PC-3 (cell line): Measurements from ENCODE around the gene MYL7. TPM values are rescaled to one million over a fixed set of nuclear protein-coding genes. Genes with fewer than 3 reads are reported as not detected.

ENCODE experiments used
- ATAC-seq: fragments of 200-7000 bp; cut with Tn5 transposase; 2 replicates; pipeline ENCODE4 v1.9.1; 2020; ENCODE audit warnings: mild to moderate bottlenecking, moderate library complexity
- BruUV-seq: library from RNA; stranded (reverse); fragments of 400-500 nt; replicated peaks from 2 replicates; lab custom pipeline; 2021; lab: Mats Ljungman, UMichigan
- CTCF ChIA-PET: fragments of 300-600 bp; sonication (Branson Sonifier 250); formaldehyde crosslinking; loops from one replicate; lab custom pipeline; 2022; ENCODE audit warnings: antibody characterized with exemption; lab: Charles Lee
- POLR2A ChIA-PET: fragments of 300-600 bp; sonication (Branson Sonifier 250); formaldehyde crosslinking; loops from one replicate; lab custom pipeline; 2022; ENCODE audit warnings: antibody characterized with exemption; ENCODE audit not compliant: unreplicated experiment; lab: Charles Lee
- DNase-seq: peaks from one replicate; pipeline ENCODE4 v3.0.0-alpha.2; 2015
- H2AFZ ChIP-seq: fragments of 300-600 bp; sonication (generic); 2 replicates; pipeline ENCODE4 v1.6.0; 2016; ENCODE audit warnings: antibody characterized with exemption, low read length
- H3F3A ChIP-seq: fragments of 300-600 bp; sonication (generic); one replicate; pipeline ENCODE4 v1.6.0; 2017; ENCODE audit warnings: antibody characterized with exemption, low read length, control low read depth, mild to moderate bottlenecking; ENCODE audit not compliant: unreplicated experiment
- H3K27ac ChIP-seq: fragments of 300-600 bp; sonication (generic); 2 replicates; pipeline ENCODE4 v1.5.1; 2016; ENCODE audit warnings: mild to moderate bottlenecking, low read length
- H3K27me3 ChIP-seq: fragments of 300-600 bp; sonication (generic); 2 replicates; pipeline ENCODE4 v1.6.1; 2016; ENCODE audit warnings: low read length, mixed read lengths
- H3K36me3 ChIP-seq: fragments of 300-600 bp; sonication (generic); 2 replicates; pipeline ENCODE4 v1.6.1; 2016; ENCODE audit warnings: low read depth, mixed run types, low read length, mixed read lengths
- H3K4me1 ChIP-seq: fragments of 300-600 bp; sonication (generic); 2 replicates; pipeline ENCODE4 v1.5.1; 2016; ENCODE audit warnings: low read length; ENCODE audit not compliant: insufficient read depth
- H3K4me2 ChIP-seq: fragments of 300-600 bp; sonication (generic); 2 replicates; pipeline ENCODE4 v1.6.0; 2016; ENCODE audit warnings: low read length
- H3K4me3 ChIP-seq: fragments of 300-600 bp; sonication (generic); 2 replicates; pipeline ENCODE4 v1.5.1; 2016; ENCODE audit warnings: mild to moderate bottlenecking, low read length, mixed read lengths
- H3K79me2 ChIP-seq: fragments of 300-600 bp; sonication (generic); 2 replicates; pipeline ENCODE4 v1.6.1; 2017; ENCODE audit warnings: low read length, mixed read lengths
- H3K9ac ChIP-seq: fragments of 300-600 bp; sonication (generic); 2 replicates; pipeline ENCODE4 v1.6.0; 2016; ENCODE audit warnings: mild to moderate bottlenecking, low read length
- H3K9me2 ChIP-seq: fragments of 300-600 bp; sonication (generic); replicated peaks from 2 replicates; pipeline ENCODE4 v1.6.1; 2016; ENCODE audit warnings: mixed run types, low read length, mixed read lengths
- H3K9me3 ChIP-seq: fragments of 300-600 bp; sonication (generic); 2 replicates; pipeline ENCODE4 v1.6.1; 2016; ENCODE audit warnings: low read length, mixed read lengths
- H4K20me1 ChIP-seq: fragments of 300-600 bp; sonication (generic); 2 replicates; pipeline ENCODE4 v1.6.1; 2016; ENCODE audit warnings: low read length, mixed read lengths
- EZH2 ChIP-seq: fragments of 300-600 bp; sonication (generic); IDR thresholded peaks from one replicate; pipeline ENCODE4 v1.6.1; 2017; ENCODE audit warnings: antibody characterized with exemption, mild to moderate bottlenecking, low read length; ENCODE audit not compliant: unreplicated experiment
- EZH2phosphoT487 ChIP-seq: fragments of 300-600 bp; sonication (generic); IDR thresholded peaks from 2 replicates; pipeline ENCODE4 v1.6.1; 2018; ENCODE audit warnings: mild to moderate bottlenecking, antibody characterized with exemption, low read length, borderline replicate concordance
- intact Hi-C: fragments of 100-400 bp; cut with micrococcal nuclease; formaldehyde crosslinking; loops from 2 replicates; pipeline ENCODE4 v1.9.0; 2023
- total RNA-seq: library from RNA; depleted of rRNA; stranded (reverse); fragments of >200 nt; gene quantifications from 2 replicates; pipeline ENCODE4 v1.2.3, GENCODE V29; 2014
- TF ChIP-seq, protein P1 (sequence below): fragments of 300-600 bp; sonication (generic); conservative IDR thresholded peaks from 2 replicates; pipeline ENCODE4 v1.5.1; 2017; ENCODE audit warnings: antibody characterized with exemption, low read depth, mild to moderate bottlenecking, low read length

The MYL7 gene
- total RNA-seq, 1 experiment from 2014 or later: not detected

- H3K9me2 ChIP-seq: no peaks in the 10 kb centered on the region
- ChIA-PET CTCF (no interaction called here), POLR2A (no interaction called here)
- no peaks in the 10 kb centered on the region for H3K9me3 ChIP-seq
- no TSS peak for BruUV-seq
- H3F3A ChIP-seq: no peaks in the 10 kb centered on the region
- no peak for ATAC-seq
- H3K27ac ChIP-seq: no peak overlapping the region
- intact Hi-C loops: no loop called here
- TF ChIP-seq EZH2: no peak
- H3K4me2 ChIP-seq: no peak overlapping the region
- H3K79me2 ChIP-seq: no peaks in the 10 kb centered on the region
- no peaks in the 10 kb centered on the region for H3K27me3 ChIP-seq
- no peaks in the 10 kb centered on the region for H3K4me1 ChIP-seq
- no peaks in the 10 kb centered on the region for H4K20me1 ChIP-seq
- H3K4me3 ChIP-seq: no peak overlapping the region
- no peaks in the 10 kb centered on the region for H3K36me3 ChIP-seq
- no peak overlapping the region for H3K9ac ChIP-seq
- DNase-seq: no peak
- no peak overlapping the region for H2AFZ ChIP-seq
Observed at GRCh38 chr7:44101303-44101965, 39.7 kb downstream of the MYL7 start.

- H3K9ac ChIP-seq: no peak overlapping the region
- no peaks in the 10 kb centered on the region for H4K20me1 ChIP-seq
- TF ChIP-seq EZH2 (no peak), EZH2phosphoT487 (no peak)
- TF ChIP-seq, protein P1, sequence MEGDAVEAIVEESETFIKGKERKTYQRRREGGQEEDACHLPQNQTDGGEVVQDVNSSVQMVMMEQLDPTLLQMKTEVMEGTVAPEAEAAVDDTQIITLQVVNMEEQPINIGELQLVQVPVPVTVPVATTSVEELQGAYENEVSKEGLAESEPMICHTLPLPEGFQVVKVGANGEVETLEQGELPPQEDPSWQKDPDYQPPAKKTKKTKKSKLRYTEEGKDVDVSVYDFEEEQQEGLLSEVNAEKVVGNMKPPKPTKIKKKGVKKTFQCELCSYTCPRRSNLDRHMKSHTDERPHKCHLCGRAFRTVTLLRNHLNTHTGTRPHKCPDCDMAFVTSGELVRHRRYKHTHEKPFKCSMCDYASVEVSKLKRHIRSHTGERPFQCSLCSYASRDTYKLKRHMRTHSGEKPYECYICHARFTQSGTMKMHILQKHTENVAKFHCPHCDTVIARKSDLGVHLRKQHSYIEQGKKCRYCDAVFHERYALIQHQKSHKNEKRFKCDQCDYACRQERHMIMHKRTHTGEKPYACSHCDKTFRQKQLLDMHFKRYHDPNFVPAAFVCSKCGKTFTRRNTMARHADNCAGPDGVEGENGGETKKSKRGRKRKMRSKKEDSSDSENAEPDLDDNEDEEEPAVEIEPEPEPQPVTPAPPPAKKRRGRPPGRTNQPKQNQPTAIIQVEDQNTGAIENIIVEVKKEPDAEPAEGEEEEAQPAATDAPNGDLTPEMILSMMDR: no peak
- no peaks in the 10 kb centered on the region for H3K4me1 ChIP-seq
- ATAC-seq (no peak), DNase-seq (no peak)
- H3K9me3 ChIP-seq: no peaks in the 10 kb centered on the region
- H3K79me2 ChIP-seq: no peaks in the 10 kb centered on the region
- no peak overlapping the region for H3K4me3 ChIP-seq
- no peaks in the 10 kb centered on the region for H3K9me2 ChIP-seq
- H2AFZ ChIP-seq: no peak overlapping the region
- CTCF ChIA-PET: no interaction called here
- no peak overlapping the region for H3K4me2 ChIP-seq
- POLR2A ChIA-PET: no interaction called here
- no peaks in the 10 kb centered on the region for H3K36me3 ChIP-seq
- no peaks in the 10 kb centered on the region for H3F3A ChIP-seq
- intact Hi-C loops: no loop called here
- H3K27ac ChIP-seq: no peak overlapping the region
- BruUV-seq: no TSS peak
- no peaks in the 10 kb centered on the region for H3K27me3 ChIP-seq
Observed at GRCh38 chr7:44100458-44101302, 40.5 kb downstream of the MYL7 start.

DNA sequence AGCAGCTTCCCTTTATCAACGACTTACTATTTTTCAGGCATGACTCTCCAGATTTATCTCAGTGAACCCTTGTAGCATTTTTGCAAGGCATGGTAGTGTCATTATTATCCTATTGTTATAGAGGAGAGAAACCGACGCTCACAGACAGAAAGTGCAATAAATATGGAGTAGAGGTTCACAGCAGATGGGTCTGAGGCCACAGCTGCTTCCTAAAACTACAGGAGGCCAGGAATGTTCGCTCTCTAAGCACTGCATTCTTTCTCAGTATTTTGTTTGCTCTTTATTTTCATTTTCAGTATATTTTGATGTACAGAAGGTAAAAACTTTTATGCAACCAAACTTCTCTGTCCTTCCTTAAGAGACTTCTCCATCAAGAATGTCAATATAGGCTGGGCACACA lies 41.5 kb downstream of the MYL7 start:
- POLR2A ChIA-PET: no interaction called here
- no peaks in the 10 kb centered on the region for H3F3A ChIP-seq
- intact Hi-C loops: no loop called here

More for the DNA sequence above, 41.5 kb downstream of the MYL7 start:
- BruUV-seq: no TSS peak
- DNase-seq (no peak), ATAC-seq (no peak)
- CTCF ChIA-PET: no interaction called here
- Histone ChIP-seq H4K20me1 (no peaks in the 10 kb centered on the region), H3K9me3 (no peaks in the 10 kb centered on the region), H3K4me2 (no peak overlapping the region), H3K36me3 (no peaks in the 10 kb centered on the region), H3K27me3 (no peaks in the 10 kb centered on the region), H3K4me1 (no peaks in the 10 kb centered on the region), H3K4me3 (no peak overlapping the region), H3K27ac (no peak overlapping the region), H3K9ac (no peak overlapping the region), H2AFZ (no peak overlapping the region), H3K79me2 (no peaks in the 10 kb centered on the region), H3K9me2 (no peaks in the 10 kb centered on the region)
- TF ChIP-seq EZH2 (no peak), EZH2phosphoT487 (no peak)
- TF ChIP-seq, protein P1: no peak
